Measurements from ENCODE around the gene MOK. TPM values are rescaled to one million over a fixed set of nuclear protein-coding genes. Genes with fewer than 3 reads are reported as not detected.

Gene MOK
- total RNA-seq, 1 experiment from 2014 or later = 2.0 TPM

DNA sequence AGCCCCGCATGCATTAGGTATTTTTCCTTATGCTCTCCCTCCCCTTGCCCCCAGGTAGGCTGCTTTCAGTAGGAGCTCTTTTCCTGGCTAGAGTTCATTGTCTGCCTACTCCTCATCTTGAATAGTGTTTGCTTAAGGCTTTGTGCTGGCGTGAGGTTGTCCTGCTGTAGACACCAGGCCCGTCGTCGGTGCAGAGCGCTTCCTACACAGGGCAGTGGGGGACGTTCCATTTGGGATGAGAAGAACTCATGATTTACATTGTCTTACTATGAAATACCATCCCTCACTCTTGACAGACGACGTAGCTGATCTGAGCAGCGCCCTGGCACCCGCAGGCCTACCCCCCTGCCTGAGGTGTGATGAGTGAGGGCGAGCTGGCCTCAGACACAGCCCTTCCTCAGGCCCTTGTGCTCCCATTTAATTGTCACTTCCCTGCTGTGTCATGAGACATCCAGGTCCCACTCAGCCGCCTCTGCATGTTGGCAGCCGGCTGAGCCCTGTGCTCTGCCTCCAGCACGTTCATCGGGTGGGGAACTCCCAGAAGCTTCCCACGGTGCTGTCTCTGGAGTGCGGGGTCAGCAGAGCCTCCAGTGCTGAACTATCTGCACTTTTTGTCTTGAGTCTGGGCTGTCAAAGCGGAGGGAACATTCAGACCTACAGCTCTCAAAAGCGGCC, 89.3 kb downstream of the MOK start:
- Mint-ChIP-seq H3K4me3 (no peak overlapping the region), H3K27ac (peak overlapping the region; percentile 92), H3K27me3 (ENCODE audit: low read depth) (no peaks in the 10 kb centered on the region), H3K36me3 (no peaks in the 10 kb centered on the region), H3K9me3 (no peaks in the 10 kb centered on the region), H3K4me1 (peaks cover 27% of the 10 kb centered on the region)
- POLR2A ChIA-PET = no interaction called here
- no peak for DNase-seq (ENCODE audit: low spot score)
- TF ChIP-seq, protein P1, sequence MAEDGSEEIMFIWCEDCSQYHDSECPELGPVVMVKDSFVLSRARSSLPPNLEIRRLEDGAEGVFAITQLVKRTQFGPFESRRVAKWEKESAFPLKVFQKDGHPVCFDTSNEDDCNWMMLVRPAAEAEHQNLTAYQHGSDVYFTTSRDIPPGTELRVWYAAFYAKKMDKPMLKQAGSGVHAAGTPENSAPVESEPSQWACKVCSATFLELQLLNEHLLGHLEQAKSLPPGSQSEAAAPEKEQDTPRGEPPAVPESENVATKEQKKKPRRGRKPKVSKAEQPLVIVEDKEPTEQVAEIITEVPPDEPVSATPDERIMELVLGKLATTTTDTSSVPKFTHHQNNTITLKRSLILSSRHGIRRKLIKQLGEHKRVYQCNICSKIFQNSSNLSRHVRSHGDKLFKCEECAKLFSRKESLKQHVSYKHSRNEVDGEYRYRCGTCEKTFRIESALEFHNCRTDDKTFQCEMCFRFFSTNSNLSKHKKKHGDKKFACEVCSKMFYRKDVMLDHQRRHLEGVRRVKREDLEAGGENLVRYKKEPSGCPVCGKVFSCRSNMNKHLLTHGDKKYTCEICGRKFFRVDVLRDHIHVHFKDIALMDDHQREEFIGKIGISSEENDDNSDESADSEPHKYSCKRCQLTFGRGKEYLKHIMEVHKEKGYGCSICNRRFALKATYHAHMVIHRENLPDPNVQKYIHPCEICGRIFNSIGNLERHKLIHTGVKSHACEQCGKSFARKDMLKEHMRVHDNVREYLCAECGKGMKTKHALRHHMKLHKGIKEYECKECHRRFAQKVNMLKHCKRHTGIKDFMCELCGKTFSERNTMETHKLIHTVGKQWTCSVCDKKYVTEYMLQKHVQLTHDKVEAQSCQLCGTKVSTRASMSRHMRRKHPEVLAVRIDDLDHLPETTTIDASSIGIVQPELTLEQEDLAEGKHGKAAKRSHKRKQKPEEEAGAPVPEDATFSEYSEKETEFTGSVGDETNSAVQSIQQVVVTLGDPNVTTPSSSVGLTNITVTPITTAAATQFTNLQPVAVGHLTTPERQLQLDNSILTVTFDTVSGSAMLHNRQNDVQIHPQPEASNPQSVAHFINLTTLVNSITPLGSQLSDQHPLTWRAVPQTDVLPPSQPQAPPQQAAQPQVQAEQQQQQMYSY (CRISPR knock-in tag; IDR thresholded peaks at IDR 0.05) = no peak
- TF ChIP-seq CREB1 (CRISPR knock-in tag; IDR thresholded peaks at IDR 0.05) (no peak), GRHL2 (CRISPR knock-in tag; IDR thresholded peaks at IDR 0.05; ENCODE audit: insufficient replicate concordance, severe bottlenecking) (no peak), KAT7 (CRISPR knock-in tag; IDR thresholded peaks at IDR 0.05; ENCODE audit: borderline replicate concordance) (no peak), NR1H2 (CRISPR knock-in tag; IDR thresholded peaks at IDR 0.05) (no peak), RORB (CRISPR knock-in tag; IDR thresholded peaks at IDR 0.05) (no peak)
- TF ChIP-seq, protein P2, sequence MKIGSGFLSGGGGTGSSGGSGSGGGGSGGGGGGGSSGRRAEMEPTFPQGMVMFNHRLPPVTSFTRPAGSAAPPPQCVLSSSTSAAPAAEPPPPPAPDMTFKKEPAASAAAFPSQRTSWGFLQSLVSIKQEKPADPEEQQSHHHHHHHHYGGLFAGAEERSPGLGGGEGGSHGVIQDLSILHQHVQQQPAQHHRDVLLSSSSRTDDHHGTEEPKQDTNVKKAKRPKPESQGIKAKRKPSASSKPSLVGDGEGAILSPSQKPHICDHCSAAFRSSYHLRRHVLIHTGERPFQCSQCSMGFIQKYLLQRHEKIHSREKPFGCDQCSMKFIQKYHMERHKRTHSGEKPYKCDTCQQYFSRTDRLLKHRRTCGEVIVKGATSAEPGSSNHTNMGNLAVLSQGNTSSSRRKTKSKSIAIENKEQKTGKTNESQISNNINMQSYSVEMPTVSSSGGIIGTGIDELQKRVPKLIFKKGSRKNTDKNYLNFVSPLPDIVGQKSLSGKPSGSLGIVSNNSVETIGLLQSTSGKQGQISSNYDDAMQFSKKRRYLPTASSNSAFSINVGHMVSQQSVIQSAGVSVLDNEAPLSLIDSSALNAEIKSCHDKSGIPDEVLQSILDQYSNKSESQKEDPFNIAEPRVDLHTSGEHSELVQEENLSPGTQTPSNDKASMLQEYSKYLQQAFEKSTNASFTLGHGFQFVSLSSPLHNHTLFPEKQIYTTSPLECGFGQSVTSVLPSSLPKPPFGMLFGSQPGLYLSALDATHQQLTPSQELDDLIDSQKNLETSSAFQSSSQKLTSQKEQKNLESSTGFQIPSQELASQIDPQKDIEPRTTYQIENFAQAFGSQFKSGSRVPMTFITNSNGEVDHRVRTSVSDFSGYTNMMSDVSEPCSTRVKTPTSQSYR (CRISPR knock-in tag; IDR thresholded peaks at IDR 0.05) = no peak
- CTCF ChIA-PET = interaction anchor here (0.6 to 1.5 kb wide), 3 partner anchors 9 to 101 kb away, joined by 3 to 4 read pairs (median 3); no protein-coding TSS in a partner anchor
- ATAC-seq = no peak; the same call in 1 of the 2 replicates

GRCh38 chr14:102215071-102215470, 89.9 kb downstream of the MOK start:
- POLR2A ChIA-PET = no interaction called here
- DNase-seq (ENCODE audit: low spot score) (no peak), ATAC-seq (no peak)
- Mint-ChIP-seq H3K9me3 (no peaks in the 10 kb centered on the region), H3K4me1 (peaks cover 30% of the 10 kb centered on the region), H3K4me3 (no peak overlapping the region), H3K27ac (no peak overlapping the region), H3K27me3 (ENCODE audit: low read depth) (no peaks in the 10 kb centered on the region), H3K36me3 (no peaks in the 10 kb centered on the region)
- CTCF ChIA-PET = interaction anchor here (0.6 to 1.5 kb wide), 4 partner anchors 8 to 101 kb away, joined by 3 to 4 read pairs (median 3); no protein-coding TSS in a partner anchor
- TF ChIP-seq MYBL2 (CRISPR knock-in tag; IDR thresholded peaks at IDR 0.05) (no peak), EMX1 (CRISPR knock-in tag; IDR thresholded peaks at IDR 0.05) (no peak), TEAD1 (CRISPR knock-in tag; IDR thresholded peaks at IDR 0.05) (no peak), NFATC4 (CRISPR knock-in tag; IDR thresholded peaks at IDR 0.05) (no peak), ELF4 (CRISPR knock-in tag; IDR thresholded peaks at IDR 0.05; ENCODE audit: low read depth) (no peak), ZBTB21 (CRISPR knock-in tag; IDR thresholded peaks at IDR 0.05; ENCODE audit: borderline replicate concordance) (no peak), MXD4 (CRISPR knock-in tag; IDR thresholded peaks at IDR 0.05; ENCODE audit: borderline replicate concordance) (no peak), ZNF671 (CRISPR knock-in tag; IDR thresholded peaks at IDR 0.05) (no peak), ZNF416 (CRISPR knock-in tag; IDR thresholded peaks at IDR 0.05) (no peak), GABPB1 (CRISPR knock-in tag; IDR thresholded peaks at IDR 0.05) (no peak), E2F1 (CRISPR knock-in tag; IDR thresholded peaks at IDR 0.05) (no peak), CREB1 (CRISPR knock-in tag; IDR thresholded peaks at IDR 0.05) (no peak), JUN (CRISPR knock-in tag; IDR thresholded peaks at IDR 0.05) (no peak), SP1 (CRISPR knock-in tag; conservative IDR thresholded peaks at IDR 0.05) (no peak)
- TF ChIP-seq, protein P3, sequence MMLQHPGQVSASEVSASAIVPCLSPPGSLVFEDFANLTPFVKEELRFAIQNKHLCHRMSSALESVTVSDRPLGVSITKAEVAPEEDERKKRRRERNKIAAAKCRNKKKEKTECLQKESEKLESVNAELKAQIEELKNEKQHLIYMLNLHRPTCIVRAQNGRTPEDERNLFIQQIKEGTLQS (CRISPR knock-in tag; conservative IDR thresholded peaks at IDR 0.05) = no peak
- TF ChIP-seq, protein P4, sequence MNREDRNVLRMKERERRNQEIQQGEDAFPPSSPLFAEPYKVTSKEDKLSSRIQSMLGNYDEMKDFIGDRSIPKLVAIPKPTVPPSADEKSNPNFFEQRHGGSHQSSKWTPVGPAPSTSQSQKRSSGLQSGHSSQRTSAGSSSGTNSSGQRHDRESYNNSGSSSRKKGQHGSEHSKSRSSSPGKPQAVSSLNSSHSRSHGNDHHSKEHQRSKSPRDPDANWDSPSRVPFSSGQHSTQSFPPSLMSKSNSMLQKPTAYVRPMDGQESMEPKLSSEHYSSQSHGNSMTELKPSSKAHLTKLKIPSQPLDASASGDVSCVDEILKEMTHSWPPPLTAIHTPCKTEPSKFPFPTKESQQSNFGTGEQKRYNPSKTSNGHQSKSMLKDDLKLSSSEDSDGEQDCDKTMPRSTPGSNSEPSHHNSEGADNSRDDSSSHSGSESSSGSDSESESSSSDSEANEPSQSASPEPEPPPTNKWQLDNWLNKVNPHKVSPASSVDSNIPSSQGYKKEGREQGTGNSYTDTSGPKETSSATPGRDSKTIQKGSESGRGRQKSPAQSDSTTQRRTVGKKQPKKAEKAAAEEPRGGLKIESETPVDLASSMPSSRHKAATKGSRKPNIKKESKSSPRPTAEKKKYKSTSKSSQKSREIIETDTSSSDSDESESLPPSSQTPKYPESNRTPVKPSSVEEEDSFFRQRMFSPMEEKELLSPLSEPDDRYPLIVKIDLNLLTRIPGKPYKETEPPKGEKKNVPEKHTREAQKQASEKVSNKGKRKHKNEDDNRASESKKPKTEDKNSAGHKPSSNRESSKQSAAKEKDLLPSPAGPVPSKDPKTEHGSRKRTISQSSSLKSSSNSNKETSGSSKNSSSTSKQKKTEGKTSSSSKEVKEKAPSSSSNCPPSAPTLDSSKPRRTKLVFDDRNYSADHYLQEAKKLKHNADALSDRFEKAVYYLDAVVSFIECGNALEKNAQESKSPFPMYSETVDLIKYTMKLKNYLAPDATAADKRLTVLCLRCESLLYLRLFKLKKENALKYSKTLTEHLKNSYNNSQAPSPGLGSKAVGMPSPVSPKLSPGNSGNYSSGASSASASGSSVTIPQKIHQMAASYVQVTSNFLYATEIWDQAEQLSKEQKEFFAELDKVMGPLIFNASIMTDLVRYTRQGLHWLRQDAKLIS (CRISPR knock-in tag; IDR thresholded peaks at IDR 0.05; ENCODE audit: borderline replicate concordance) = no peak

All from WTC11 (cell line).